Activated CD8-positive, alpha-beta memory T cell treated with anti-CD3 and anti-CD28 coated beads, Interleukin-2, amount 10 ng/mL, durations not matched to agents 7 days and 5 days (primary cell): ENCODE measurements around the gene CLCNKA. TPM values are rescaled to one million over a fixed set of nuclear protein-coding genes. Genes with fewer than 3 reads are reported as not detected.
"Not testable (repeated sequence)": the region's sequence is repeated elsewhere in the genome, so short reads cannot be mapped to it uniquely, and the experiment has no call there.

Experiments used
- ATAC-seq: fragments of 150-1000 bp; cut with Tn5 transposase; one replicate; pipeline ENCODE4 v1.10.0; 2021; ENCODE audit warnings: moderate library complexity
- CTCF ChIA-PET: fragments of 350-600 bp; sonication (Branson Sonifier 250); formaldehyde crosslinking; loops from one replicate; lab custom pipeline; 2021; ENCODE audit warnings: antibody characterized with exemption; lab: Charles Lee
- DNase-seq: peaks from one replicate; pipeline ENCODE4 v3.0.0-alpha.2; 2020
- H3K27ac Mint-ChIP-seq: one replicate; pipeline ENCODE4 v1.8.0; 2021; ENCODE audit warnings: mild to moderate bottlenecking, mixed read lengths
- H3K27me3 Mint-ChIP-seq: one replicate; pipeline ENCODE4 v1.8.0; 2021; ENCODE audit warnings: mixed read lengths
- H3K36me3 Mint-ChIP-seq: one replicate; pipeline ENCODE4 v1.8.0; 2021; ENCODE audit warnings: mild to moderate bottlenecking, mixed read lengths
- H3K4me1 Mint-ChIP-seq: one replicate; pipeline ENCODE4 v1.8.0; 2021; ENCODE audit warnings: mixed read lengths
- H3K4me3 Mint-ChIP-seq: one replicate; pipeline ENCODE4 v1.8.0; 2021; ENCODE audit warnings: mild to moderate bottlenecking, moderate library complexity, mixed read lengths
- H3K9me3 Mint-ChIP-seq: one replicate; pipeline ENCODE4 v1.8.0; 2022; ENCODE audit warnings: low read depth, mixed read lengths
- total RNA-seq, 2 experiments: library from RNA; stranded (reverse); gene quantifications; one replicate each; pipeline ENCODE4 v1.2.3, GENCODE V29; 2021

The CLCNKA gene
- total RNA-seq, 2 experiments from 2014 or later, result not detected

DNA sequence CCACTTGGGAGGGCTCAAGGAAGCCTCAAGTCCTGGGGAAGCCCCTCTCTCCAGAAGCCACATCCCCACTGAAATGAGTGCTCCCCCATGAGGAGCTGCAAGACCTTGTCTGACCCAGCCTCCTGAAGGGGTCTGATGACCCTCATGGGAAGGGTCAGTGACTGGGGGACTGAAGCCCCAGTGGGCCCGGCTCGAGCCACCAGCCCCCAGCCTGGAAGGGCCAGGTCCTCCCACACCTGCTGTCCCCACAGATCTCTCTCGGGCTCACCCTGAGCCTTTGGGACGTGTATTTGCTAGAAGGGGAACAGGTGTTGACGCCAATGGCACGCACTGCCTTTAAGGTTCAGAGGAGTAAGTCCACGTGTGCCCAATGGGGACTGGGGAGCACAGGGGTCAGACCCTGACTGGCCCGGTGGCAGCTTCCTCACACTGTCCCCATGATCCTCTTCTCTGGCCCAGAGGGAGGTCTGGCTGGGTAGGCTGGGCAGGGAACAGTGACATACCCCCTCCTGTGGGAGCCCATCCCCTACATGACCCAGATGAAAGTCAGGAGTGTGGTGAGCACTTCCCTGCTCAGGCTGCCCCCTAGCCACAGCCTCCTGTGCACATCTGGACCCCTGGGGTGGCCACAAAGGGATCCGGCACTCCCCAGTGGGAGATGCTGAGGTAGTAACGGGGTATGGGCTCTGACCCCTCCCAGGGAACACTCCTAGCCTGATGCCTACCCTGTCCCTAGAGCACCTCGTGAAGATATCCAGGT lies 30.2 kb upstream of the CLCNKA start:
- H3K27ac Mint-ChIP-seq, result no peak overlapping the region
- no peaks in the 10 kb centered on the region for H3K4me1 Mint-ChIP-seq
- DNase-seq, result no peak
- H3K27me3 Mint-ChIP-seq, result peaks cover 4% of the 10 kb centered on the region
- H3K36me3 Mint-ChIP-seq, result no peaks in the 10 kb centered on the region
- H3K9me3 Mint-ChIP-seq, result no peaks in the 10 kb centered on the region
- CTCF ChIA-PET, result no interaction called here
- ATAC-seq, result no peak
- H3K4me3 Mint-ChIP-seq, result no peak overlapping the region

DNA sequence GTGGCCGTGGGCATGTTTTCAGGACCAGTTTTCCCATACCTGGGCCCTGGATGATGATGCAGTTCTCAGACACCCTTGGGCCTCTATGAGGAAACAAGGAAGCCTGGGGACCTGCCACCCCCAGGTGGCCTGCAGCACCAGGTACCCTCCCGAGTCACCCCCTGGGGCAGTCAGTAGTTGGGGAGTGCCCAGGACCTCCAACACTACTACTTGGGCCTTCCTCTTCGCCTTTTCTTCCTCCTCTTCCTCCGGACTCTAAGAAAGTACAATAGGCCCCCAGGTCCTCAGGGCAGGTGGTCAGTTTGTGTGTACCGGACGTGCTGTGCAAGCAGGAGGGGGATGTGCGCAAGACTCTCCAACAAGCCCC lies 29.7 kb upstream of the CLCNKA start:
- DNase-seq, result no peak
- CTCF ChIA-PET, result no interaction called here
- Mint-ChIP-seq H3K27me3 (peaks cover 4% of the 10 kb centered on the region), H3K36me3 (no peaks in the 10 kb centered on the region), H3K9me3 (no peaks in the 10 kb centered on the region), H3K4me3 (no peak overlapping the region), H3K4me1 (no peaks in the 10 kb centered on the region), H3K27ac (no peak overlapping the region)
- ATAC-seq, result no peak

DNA sequence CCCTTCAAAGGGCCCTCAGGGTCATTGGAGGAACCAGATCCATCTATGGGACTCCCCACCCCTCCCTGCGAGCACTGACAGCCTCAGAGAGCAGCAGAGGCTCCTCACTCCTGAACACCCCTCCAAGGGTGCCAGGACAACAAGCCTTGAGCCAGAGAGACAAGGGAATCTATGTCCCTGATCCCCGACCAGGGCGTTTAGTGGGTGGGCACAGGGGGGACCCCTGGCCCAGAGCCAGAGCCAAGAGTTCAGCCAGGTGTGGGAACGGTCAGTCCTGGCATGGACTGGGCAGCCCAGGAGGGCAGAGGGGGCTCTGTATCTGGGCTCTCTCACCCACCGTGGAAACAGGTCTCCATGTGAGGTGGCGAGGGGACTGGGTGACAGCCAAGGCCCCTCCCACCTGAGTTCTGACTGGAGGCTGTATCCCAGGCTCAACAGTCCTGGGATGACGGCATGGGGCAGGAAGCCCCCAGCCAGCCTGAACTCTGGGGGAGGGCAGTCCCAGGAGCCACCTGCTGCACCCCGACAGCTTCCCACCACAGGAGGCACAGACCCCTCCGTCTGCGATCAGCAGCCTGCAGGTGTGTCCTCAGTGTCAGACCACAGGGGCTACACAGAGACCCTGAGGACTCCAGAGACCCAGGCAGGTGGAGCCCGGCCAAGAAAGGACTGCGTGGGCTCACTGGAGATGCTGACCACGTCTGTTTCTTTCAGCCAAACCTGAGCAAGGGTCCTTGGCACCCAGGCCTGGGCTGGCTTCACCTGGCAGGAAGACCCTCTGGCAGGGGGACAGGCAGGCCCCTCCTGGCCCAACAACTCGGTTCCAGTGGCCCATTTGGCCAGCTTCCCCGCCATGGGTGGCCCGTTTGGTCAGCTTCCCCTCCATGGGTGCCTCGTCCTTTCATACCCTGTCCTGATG lies 29.0 kb upstream of the CLCNKA start:
- H3K4me1 Mint-ChIP-seq, result no peaks in the 10 kb centered on the region
- H3K36me3 Mint-ChIP-seq, result no peaks in the 10 kb centered on the region
- H3K27me3 Mint-ChIP-seq, result peaks cover 4% of the 10 kb centered on the region
- no peak overlapping the region for H3K4me3 Mint-ChIP-seq
- H3K27ac Mint-ChIP-seq, result no peak overlapping the region
- DNase-seq (no peak), ATAC-seq (no peak)
- CTCF ChIA-PET, result no interaction called here
- no peaks in the 10 kb centered on the region for H3K9me3 Mint-ChIP-seq

DNA sequence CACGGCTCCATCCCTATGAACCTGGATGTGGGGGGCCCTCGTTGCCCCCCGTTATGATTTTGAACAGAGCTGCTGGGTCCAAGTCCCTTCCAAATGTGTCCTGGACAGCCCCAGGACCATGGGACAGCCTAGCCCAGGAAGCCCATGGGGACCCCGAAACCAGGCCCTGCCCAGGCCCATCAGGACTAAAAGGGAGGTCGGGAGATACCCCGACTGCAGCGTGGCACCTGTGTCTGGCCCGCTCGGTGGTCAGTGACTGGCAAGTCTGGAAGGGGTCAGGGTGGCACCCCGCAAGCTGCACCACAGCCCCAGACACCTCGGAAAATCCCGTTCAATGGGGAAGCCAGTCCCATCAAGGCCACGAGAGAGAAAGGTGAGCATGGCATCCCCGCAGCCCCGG lies 28.2 kb upstream of the CLCNKA start:
- ATAC-seq (no peak), DNase-seq (no peak)
- Mint-ChIP-seq H3K4me3 (no peak overlapping the region), H3K36me3 (no peaks in the 10 kb centered on the region), H3K27me3 (peaks cover 9% of the 10 kb centered on the region), H3K4me1 (no peaks in the 10 kb centered on the region), H3K9me3 (no peaks in the 10 kb centered on the region), H3K27ac (no peak overlapping the region)
- CTCF ChIA-PET, result interaction anchor here (1.1 to 2.2 kb wide), 3 partner anchors 178 to 202 kb away, joined by 4 to 20 read pairs (median 10); no protein-coding TSS in a partner anchor

DNA sequence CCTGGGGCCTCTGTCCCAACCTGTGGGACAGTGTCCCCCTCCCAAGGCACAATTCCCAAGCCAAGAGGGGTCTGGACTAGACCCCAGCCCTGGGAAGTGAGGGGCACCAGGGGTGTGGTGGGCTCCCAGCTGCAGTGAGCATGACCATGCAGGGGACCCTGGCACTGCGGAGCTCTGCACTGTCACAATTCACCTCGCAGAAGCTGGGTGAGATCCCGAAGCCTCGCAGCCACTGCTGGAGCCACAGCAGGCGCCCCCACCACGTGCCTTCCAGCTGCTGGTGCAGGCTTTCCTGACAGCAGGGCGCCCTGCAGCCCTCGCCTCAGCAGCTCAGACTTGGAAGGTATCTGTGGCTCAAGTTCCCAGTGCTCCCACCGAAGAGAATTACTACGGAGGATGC lies 27.8 kb upstream of the CLCNKA start:
- CTCF ChIA-PET, result interaction anchor here (1.1 to 2.2 kb wide), 4 partner anchors 176 to 202 kb away, joined by 4 to 20 read pairs (median 7); no protein-coding TSS in a partner anchor
- DNase-seq (no peak), ATAC-seq (no peak)
- Mint-ChIP-seq H3K36me3 (no peaks in the 10 kb centered on the region), H3K27me3 (peaks cover 7% of the 10 kb centered on the region), H3K9me3 (no peaks in the 10 kb centered on the region), H3K4me3 (no peak overlapping the region), H3K27ac (no peak overlapping the region), H3K4me1 (no peaks in the 10 kb centered on the region)

DNA sequence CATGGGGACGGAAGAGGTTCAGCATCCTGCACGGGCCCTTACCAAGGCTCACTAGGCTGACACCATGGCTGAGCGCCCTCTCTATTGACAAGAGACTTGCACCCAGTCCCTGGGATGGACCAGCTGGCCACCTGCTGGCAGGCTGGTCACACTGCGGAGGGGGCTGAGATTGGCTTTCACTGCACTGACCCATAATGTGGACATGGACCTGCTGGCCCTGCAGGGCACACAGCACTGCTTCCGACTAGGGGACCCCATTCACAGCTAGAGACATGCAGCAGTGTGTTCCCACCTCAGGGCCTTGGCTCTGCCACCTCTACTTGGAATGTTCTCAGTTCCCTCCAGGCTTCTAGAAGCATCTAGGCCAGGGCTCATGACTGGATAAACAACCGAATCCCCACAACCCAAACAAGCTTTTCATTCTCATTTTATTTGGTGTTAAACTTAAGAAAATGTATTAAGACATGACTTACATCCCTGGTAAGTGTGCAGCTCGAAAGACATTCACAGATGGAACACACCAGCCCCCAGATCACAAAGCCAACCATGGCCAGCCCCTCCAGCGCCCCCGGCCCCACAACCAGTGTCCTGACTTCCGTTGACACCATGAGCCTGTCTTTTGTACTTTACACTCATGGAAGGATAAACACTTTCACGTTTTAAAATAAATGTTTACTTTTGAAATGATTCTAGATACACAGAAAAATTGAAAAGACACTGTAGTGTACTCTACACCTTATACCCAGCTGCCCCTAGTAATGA lies 27.1 kb upstream of the CLCNKA start:
- H3K27ac Mint-ChIP-seq, result no peak overlapping the region
- no peak overlapping the region for H3K4me3 Mint-ChIP-seq
- peak; percentile 70 for DNase-seq

DNA sequence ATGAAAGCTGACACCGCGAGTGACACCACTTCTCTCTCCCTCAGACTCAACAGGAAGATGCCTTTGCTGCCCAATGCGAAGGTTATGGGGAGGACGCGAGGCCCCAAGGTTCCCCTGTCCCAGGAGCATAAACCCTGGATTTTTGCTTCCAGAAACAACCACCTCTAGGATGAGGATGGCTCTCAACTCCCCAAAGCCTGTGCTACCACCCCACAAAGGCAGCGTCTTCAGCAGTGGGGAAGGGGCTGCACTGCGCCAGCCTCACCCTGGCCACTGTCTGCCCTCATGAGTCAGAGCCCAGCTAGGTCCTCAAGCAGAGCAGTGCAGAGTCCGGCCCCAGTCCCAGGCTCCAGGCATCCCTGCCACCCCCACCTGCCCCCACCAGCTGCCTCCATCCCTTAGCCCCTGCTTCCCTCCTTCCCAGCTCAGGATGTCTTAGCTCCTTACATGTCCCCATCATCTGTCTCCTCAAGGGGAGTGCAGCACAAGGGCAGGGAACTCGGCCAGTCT lies 24.7 kb upstream of the CLCNKA start:
- CTCF ChIA-PET, result interaction anchor here (1.1 to 2.1 kb wide), 4 partner anchors 150 to 205 kb away, joined by 3 to 11 read pairs (median 5); partner anchors contain the start of gene SPEN
- ATAC-seq, result no peak
- no peak overlapping the region for H3K4me3 Mint-ChIP-seq
- H3K36me3 Mint-ChIP-seq, result no peaks in the 10 kb centered on the region
- H3K4me1 Mint-ChIP-seq, result no peaks in the 10 kb centered on the region
- H3K9me3 Mint-ChIP-seq, result no peaks in the 10 kb centered on the region
- no peak overlapping the region for H3K27ac Mint-ChIP-seq
- DNase-seq, result no peak
- H3K27me3 Mint-ChIP-seq, result peaks cover 7% of the 10 kb centered on the region

More for the DNA sequence above, 27.1 kb upstream of the CLCNKA start:
- H3K36me3 Mint-ChIP-seq, result no peaks in the 10 kb centered on the region
- H3K4me1 Mint-ChIP-seq, result no peaks in the 10 kb centered on the region
- peak; percentile 77 for ATAC-seq
- peaks cover 7% of the 10 kb centered on the region for H3K27me3 Mint-ChIP-seq
- no peaks in the 10 kb centered on the region for H3K9me3 Mint-ChIP-seq
- CTCF ChIA-PET, result interaction anchor here (0.8 to 2.2 kb wide), 9 partner anchors 11 to 223 kb away, joined by 3 to 20 read pairs (median 4); partner anchors contain the start of gene SPEN

DNA sequence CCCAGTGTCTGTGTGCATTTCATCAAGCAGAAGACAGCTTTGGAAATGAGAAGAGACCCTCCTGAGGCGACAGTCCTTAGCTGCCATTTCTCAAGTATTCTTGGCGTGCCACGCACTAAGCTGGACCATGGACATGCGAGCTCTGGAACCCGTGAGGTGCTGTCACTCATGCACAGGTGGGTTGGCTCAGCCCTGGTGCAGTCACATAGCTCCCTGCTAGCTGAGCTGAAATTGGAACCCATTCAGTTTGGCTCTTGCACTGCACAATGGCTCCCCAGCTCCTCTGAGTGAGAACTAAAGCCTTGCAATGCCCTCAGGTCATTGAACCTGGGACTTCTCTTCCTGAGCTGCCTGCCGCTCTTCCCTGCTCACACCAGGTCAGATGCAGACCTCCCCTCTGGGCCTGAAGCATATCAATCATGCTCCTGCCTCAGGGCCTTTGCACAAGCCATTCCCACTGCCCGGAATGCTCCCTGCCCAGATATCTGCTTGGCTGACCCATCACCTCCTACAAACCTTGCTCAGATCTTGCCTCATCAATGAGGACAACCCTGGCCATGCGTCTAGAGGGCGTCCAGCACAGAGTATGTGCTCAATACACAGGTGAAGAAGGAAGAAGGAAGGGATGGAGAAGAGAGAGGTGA lies 24.1 kb upstream of the CLCNKA start:
- Mint-ChIP-seq H3K4me3 (no peak overlapping the region), H3K27ac (no peak overlapping the region), H3K36me3 (no peaks in the 10 kb centered on the region), H3K9me3 (no peaks in the 10 kb centered on the region), H3K4me1 (no peaks in the 10 kb centered on the region), H3K27me3 (peaks cover 8% of the 10 kb centered on the region)
- ATAC-seq (no peak), DNase-seq (no peak)
- CTCF ChIA-PET, result interaction anchor here (1.1 to 2.1 kb wide), 6 partner anchors 10 to 206 kb away, joined by 3 to 11 read pairs (median 5); partner anchors contain the start of gene ZBTB17

DNA sequence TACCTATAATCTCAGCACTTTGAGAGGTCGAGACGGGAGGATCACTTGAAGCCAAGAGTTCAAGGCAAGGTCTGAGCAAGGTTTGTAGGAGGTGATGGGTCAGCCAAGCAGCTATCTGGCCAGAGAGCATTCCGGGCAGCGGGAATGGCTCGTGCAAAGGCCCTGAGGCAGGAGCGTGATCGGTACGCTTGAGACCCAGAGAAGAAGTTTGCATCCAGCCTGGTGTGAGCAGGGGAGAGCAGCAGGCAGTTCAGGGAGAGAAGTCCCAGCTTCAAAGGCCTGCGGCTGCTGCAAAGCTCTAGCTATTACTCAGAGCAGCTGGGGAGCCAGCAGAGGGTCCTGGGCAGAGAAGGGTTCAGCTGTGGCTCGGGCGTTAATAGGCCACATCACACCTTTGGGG lies 22.9 kb upstream of the CLCNKA start:
- Mint-ChIP-seq H3K27ac (no peak overlapping the region), H3K4me1 (no peaks in the 10 kb centered on the region), H3K4me3 (no peak overlapping the region), H3K36me3 (no peaks in the 10 kb centered on the region), H3K9me3 (no peaks in the 10 kb centered on the region), H3K27me3 (peaks cover 8% of the 10 kb centered on the region)
- ATAC-seq (no peak), DNase-seq (no peak)
- CTCF ChIA-PET, result interaction anchor here (1.3 to 2.1 kb wide), 4 partner anchors 8 to 184 kb away, joined by 4 to 11 read pairs (median 5); partner anchors contain the start of gene ZBTB17

DNA sequence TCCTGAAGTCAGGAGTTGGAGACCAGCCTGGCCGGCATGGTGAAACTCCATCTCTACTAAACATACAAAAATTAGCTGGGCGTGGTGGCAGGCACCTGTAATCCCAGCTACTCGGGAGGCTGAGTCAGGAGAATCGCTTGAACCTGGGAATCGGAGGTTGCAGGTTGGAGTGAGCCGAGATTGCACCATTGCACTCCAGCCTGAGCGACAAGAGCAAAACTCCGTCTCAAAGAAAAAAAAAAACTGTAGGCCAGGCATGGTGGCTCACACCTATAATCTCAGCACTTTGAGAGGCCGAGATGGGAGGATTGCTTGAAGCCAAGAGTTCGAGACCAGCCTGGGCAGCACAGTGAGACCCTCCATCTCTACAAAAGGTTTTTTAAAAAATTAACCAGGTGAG lies 20.6 kb upstream of the CLCNKA start:
- H3K27me3 Mint-ChIP-seq, H3K4me3 Mint-ChIP-seq, H3K9me3 Mint-ChIP-seq, H3K36me3 Mint-ChIP-seq, ATAC-seq, H3K4me1 Mint-ChIP-seq, H3K27ac Mint-ChIP-seq, DNase-seq: not testable (repeated sequence)
- CTCF ChIA-PET, result interaction anchor here (1.0 to 1.1 kb wide), 2 partner anchors 53 to 210 kb away, joined by 3 to 4 read pairs; no protein-coding TSS in a partner anchor

DNA sequence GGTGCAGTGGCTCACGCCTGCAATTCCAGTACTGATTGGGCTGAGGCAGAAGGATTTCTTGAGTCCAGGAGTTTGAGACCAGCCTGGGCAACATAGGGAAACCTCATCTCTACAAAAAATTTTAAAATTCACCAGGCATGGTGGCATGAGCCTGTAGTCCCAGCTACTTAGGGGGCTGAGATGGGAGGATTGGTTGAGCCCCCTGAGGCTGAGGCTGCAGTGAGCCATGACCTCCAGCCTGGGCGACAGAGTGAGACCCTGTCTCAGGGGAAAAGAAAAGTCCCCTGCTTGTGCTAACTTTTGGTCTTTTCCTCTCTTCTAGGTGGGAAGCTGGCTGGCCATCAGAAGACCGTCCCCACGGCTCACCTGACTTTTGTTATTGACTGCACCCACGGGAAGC lies 16.2 kb upstream of the CLCNKA start:
- DNase-seq (no peak), ATAC-seq (no peak)
- Mint-ChIP-seq H3K27me3 (peaks cover 2% of the 10 kb centered on the region), H3K27ac (no peak overlapping the region), H3K9me3 (no peaks in the 10 kb centered on the region), H3K36me3 (no peaks in the 10 kb centered on the region), H3K4me1 (peaks cover 12% of the 10 kb centered on the region), H3K4me3 (no peak overlapping the region)
- CTCF ChIA-PET, result interaction anchor here (1.4 to 5.5 kb wide), 2 partner anchors 11 to 50 kb away, joined by 4 to 39 read pairs; no protein-coding TSS in a partner anchor

DNA sequence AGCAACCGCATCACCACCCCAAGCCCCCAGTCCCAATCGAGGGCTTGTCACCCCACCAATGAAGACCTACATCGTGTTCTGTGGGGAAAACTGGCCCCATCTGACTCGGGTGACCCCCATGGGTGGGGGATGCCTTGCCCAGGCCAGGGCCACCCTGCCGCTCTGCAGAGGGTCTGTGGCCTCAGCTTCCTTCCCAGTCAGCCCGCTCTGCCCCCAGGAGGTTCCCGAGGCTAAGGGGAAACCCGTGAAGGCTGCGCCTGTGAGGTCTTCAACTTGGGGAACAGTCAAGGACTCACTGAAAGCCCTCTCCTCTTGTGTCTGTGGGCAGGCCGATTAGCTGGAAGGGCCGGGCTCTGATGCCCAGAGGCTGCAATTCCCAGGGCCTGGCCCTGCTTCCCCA lies 15.8 kb upstream of the CLCNKA start:
- no peaks in the 10 kb centered on the region for H3K36me3 Mint-ChIP-seq
- no peak overlapping the region for H3K27ac Mint-ChIP-seq
- no peak for DNase-seq
- H3K4me3 Mint-ChIP-seq, result no peak overlapping the region
- H3K27me3 Mint-ChIP-seq, result peaks cover 2% of the 10 kb centered on the region
- ATAC-seq, result no peak
- CTCF ChIA-PET, result interaction anchor here (1.4 to 5.5 kb wide), 3 partner anchors 11 to 309 kb away, joined by 3 to 39 read pairs (median 4); no protein-coding TSS in a partner anchor
- peaks cover 12% of the 10 kb centered on the region for H3K4me1 Mint-ChIP-seq
- no peaks in the 10 kb centered on the region for H3K9me3 Mint-ChIP-seq
